ENCODE data around the gene RXRB.

The RXRB gene

GRCh38 chr6:33195304-33196165 lies 4.9 kb downstream of the RXRB start:
- no peak for DNase-seq

- no peak for DNase-seq
Measured at GRCh38 chr6:33194431-33194979, 6.0 kb downstream of the RXRB start.

GRCh38 chr6:33193619-33194018 lies 6.8 kb downstream of the RXRB start:
- no peak for DNase-seq

GRCh38 chr6:33192671-33193602 lies 7.5 kb downstream of the RXRB start:
- no peak for DNase-seq

GRCh38 chr6:33192105-33192646 lies 8.3 kb downstream of the RXRB start, which contains the start of gene COL11A2:
Gene COL11A2 (minus strand): TSS chr6:33192467. CDS start chr6:33192240, 227 bp downstream.
- no peak for DNase-seq

GRCh38 chr6:33191383-33192104 lies 8.9 kb downstream of the RXRB start:
- DNase-seq, result no peak

- DNase-seq, result no peak
Measured at GRCh38 chr6:33190504-33191107, 9.9 kb downstream of the RXRB start.

- DNase-seq, result no peak
Measured at GRCh38 chr6:33189625-33190448, 10.6 kb downstream of the RXRB start.

GRCh38 chr6:33189164-33189563 lies 11.3 kb downstream of the RXRB start:
- no peak for DNase-seq

GRCh38 chr6:33187809-33188208 lies 12.7 kb downstream of the RXRB start:
- no peak for DNase-seq

GRCh38 chr6:33185654-33186187 lies 14.7 kb downstream of the RXRB start:
- no peak for DNase-seq

GRCh38 chr6:33185190-33185589 lies 15.3 kb downstream of the RXRB start:
- DNase-seq, result no peak

GRCh38 chr6:33183071-33183683 lies 17.3 kb downstream of the RXRB start:
- DNase-seq, result no peak

GRCh38 chr6:33181141-33181540 lies 19.3 kb downstream of the RXRB start:
- DNase-seq, result no peak

GRCh38 chr6:33178755-33179475 lies 21.6 kb downstream of the RXRB start:
- DNase-seq, result no peak

GRCh38 chr6:33177552-33178446 lies 22.7 kb downstream of the RXRB start:
- DNase-seq, result no peak

- no peak for DNase-seq
Measured at GRCh38 chr6:33176906-33177305, 23.6 kb downstream of the RXRB start.

GRCh38 chr6:33175436-33176069 lies 24.9 kb downstream of the RXRB start:
- no peak for DNase-seq

Measured in stimulated activated CD4-positive, alpha-beta T cell treated with anti-CD3 and anti-CD28 coated beads, Interleukin-1b, Interleukin-23, amount 100 ng/mL, for 48 hours (primary cell).